B cell (primary cell): ENCODE measurements around the gene CDH13. TPM values are rescaled to one million over a fixed set of nuclear protein-coding genes. Genes with fewer than 3 reads are reported as not detected.

ENCODE experiments used
- ATAC-seq: fragments of 200-7000 bp; cut with Tn5 transposase; one replicate; pipeline ENCODE4 v1.10.0; 2021; ENCODE audit warnings: low read depth, mild to moderate bottlenecking, moderate number of reproducible peaks, moderate library complexity
- CTCF ChIA-PET: fragments of 350-600 bp; sonication (Branson Sonifier 250); formaldehyde crosslinking; loops from one replicate; lab custom pipeline; 2021; ENCODE audit warnings: antibody characterized with exemption, inconsistent platforms; lab: Charles Lee
- POLR2A ChIA-PET: fragments of 350-600 bp; sonication (Branson Sonifier 250); formaldehyde crosslinking; loops from one replicate; lab custom pipeline; 2021; ENCODE audit warnings: antibody characterized with exemption; lab: Charles Lee
- DNase-seq: peaks from one replicate; pipeline ENCODE4 v3.0.0; 2013
- H2AFZ ChIP-seq: 2 replicates; pipeline ENCODE4 v1.6.1; 2012; ENCODE audit warnings: mild to moderate bottlenecking, low read depth, low read length; ENCODE audit not compliant: insufficient read depth, poor library complexity, severe bottlenecking
- H3K27ac ChIP-seq, 2 donors: 1 replicate in 1 of 2; 2 replicates in 1 of 2; pipeline ENCODE4 v1.5.1; 2012 to 2013; ENCODE audit warnings: low read length in 2 of 2, mild to moderate bottlenecking in 2 of 2, moderate library complexity in 1 of 2
- H3K27me3 ChIP-seq, 4 experiments: fragments of 200-600 bp in 1 of 4; sonication (generic) in 1 of 4; replicated peaks in 1 of 4; 1 replicate in 2 of 4; 2 replicates in 2 of 4; pipeline versions ENCODE4 v1.6.1 to v1.7.0; 2013 to 2016; ENCODE audit warnings: low read length in 3 of 4, mild to moderate bottlenecking in 2 of 4, mixed read lengths in 1 of 4, moderate library complexity in 1 of 4; ENCODE audit not compliant: insufficient read depth in 4 of 4, control insufficient read depth in 3 of 4; ENCODE audit errors: control extremely low read depth in 1 of 4
- H3K36me3 ChIP-seq, 2 experiments: replicated peaks in 1 of 2; 1 replicate in 1 of 2; 2 replicates in 1 of 2; pipeline versions ENCODE4 v1.6.1 to v1.7.1; 2013; ENCODE audit warnings: low read length in 1 of 2; ENCODE audit not compliant: insufficient read depth in 2 of 2, control insufficient read depth in 1 of 2; ENCODE audit errors: control extremely low read depth in 1 of 2, extremely low read depth in 1 of 2
- H3K4me1 ChIP-seq, 2 donors: fragments of 200-600 bp in 1 of 2; sonication (generic) in 1 of 2; 1 replicate in 1 of 2; 2 replicates in 1 of 2; pipeline versions ENCODE4 v1.5.1 to v1.6.1; 2013 to 2017; ENCODE audit warnings: low read length in 2 of 2; ENCODE audit not compliant: control insufficient read depth in 2 of 2, insufficient read depth in 2 of 2
- H3K4me2 ChIP-seq: replicated peaks from 2 replicates; pipeline ENCODE3; 2012; ENCODE audit warnings: mild to moderate bottlenecking, low read depth, low read length; ENCODE audit not compliant: poor library complexity, severe bottlenecking
- H3K4me3 ChIP-seq, 5 experiments: fragments of 200-600 bp in 1 of 5; sonication (generic) in 1 of 5; 1 replicate in 3 of 5; 2 replicates in 2 of 5; pipeline versions ENCODE4 v1.5.1 to v1.7.0; 2011 to 2016; ENCODE audit warnings: low read length in 4 of 5, mild to moderate bottlenecking in 4 of 5, low read depth in 2 of 5, control low read depth in 1 of 5, moderate library complexity in 1 of 5; ENCODE audit not compliant: insufficient read depth in 1 of 5; ENCODE audit errors: control extremely low read depth in 1 of 5, extremely low read depth in 1 of 5
- H3K79me2 ChIP-seq: fragments of 200-600 bp; sonication (generic); one replicate; pipeline ENCODE4 v1.6.0; 2016; ENCODE audit warnings: low read length; ENCODE audit not compliant: control insufficient read depth, insufficient read depth
- H3K9ac ChIP-seq: fragments of 200-600 bp; sonication (generic); 2 replicates; pipeline ENCODE4 v1.6.1; 2017; ENCODE audit warnings: mild to moderate bottlenecking, low read length, moderate library complexity
- H3K9me3 ChIP-seq, 3 donors: one replicate each; pipeline versions ENCODE4 v1.6.1 to v1.7.1; 2013; ENCODE audit warnings: low read length in 2 of 3; ENCODE audit not compliant: control insufficient read depth in 2 of 3, insufficient read depth in 1 of 3; ENCODE audit errors: control extremely low read depth in 1 of 3
- H4K20me1 ChIP-seq: 2 replicates; pipeline ENCODE4 v1.6.0; 2012; ENCODE audit warnings: mild to moderate bottlenecking, low read length; ENCODE audit not compliant: insufficient read depth, control insufficient read depth, poor library complexity, severe bottlenecking
- H3K27ac Mint-ChIP-seq: one replicate; pipeline ENCODE4 v1.8.0; 2021; ENCODE audit warnings: mixed read lengths
- H3K27me3 Mint-ChIP-seq: one replicate; pipeline ENCODE4 v1.8.0; 2021; ENCODE audit warnings: mixed read lengths
- H3K4me1 Mint-ChIP-seq: one replicate; pipeline ENCODE4 v1.8.0; 2021; ENCODE audit warnings: mixed read lengths
- H3K4me3 Mint-ChIP-seq: one replicate; pipeline ENCODE4 v1.8.0; 2021; ENCODE audit warnings: mixed read lengths
- H3K9me3 Mint-ChIP-seq: one replicate; pipeline ENCODE4 v1.8.0; 2022; ENCODE audit warnings: mixed read lengths; ENCODE audit not compliant: insufficient read depth
- EZH2 ChIP-seq: IDR thresholded peaks from 2 replicates; pipeline ENCODE4 v1.6.1; 2012; ENCODE audit warnings: borderline replicate concordance, low read depth, mild to moderate bottlenecking, moderate library complexity, low read length; ENCODE audit not compliant: insufficient read depth, poor library complexity, severe bottlenecking
- WGBS: methylation state at CpG from one replicate; pipeline ENCODE4 v1.1.5; 2013; ENCODE audit warnings: missing lambda C conversion rate; ENCODE audit not compliant: insufficient coverage; 5-methylcytosine and 5-hydroxymethylcytosine counted together
- intact Hi-C: fragments of 100-400 bp; cut with micrococcal nuclease; formaldehyde crosslinking; loops from one replicate; pipeline ENCODE4 v1.10.0; 2022
- polyA plus RNA-seq: library from polyadenylated mRNA; depleted of rRNA; stranded (reverse); fragments of >200 nt; gene quantifications from 2 replicates; pipeline ENCODE4 v1.2.3, GENCODE V29; 2012
- total RNA-seq, 2 donors: library from RNA; stranded (reverse); fragments of 120-200 nt in 1 of 2; gene quantifications; 1 replicate in 1 of 2; 2 replicates in 1 of 2; pipeline versions ENCODE4 v1.2.3 to v1.2.4, GENCODE V29; 2013 to 2022
- TF ChIP-seq, protein P1 (sequence below): fragments of 200-600 bp; IDR thresholded peaks from one replicate; pipeline ENCODE4 v1.8.0; 2022; ENCODE audit warnings: antibody characterized with exemption, mild to moderate bottlenecking

CDH13 gene
- total and polyA plus RNA-seq, 2 donors (not counting 1 experiment from before 2014, with no cell fraction given) = not detected

DNA sequence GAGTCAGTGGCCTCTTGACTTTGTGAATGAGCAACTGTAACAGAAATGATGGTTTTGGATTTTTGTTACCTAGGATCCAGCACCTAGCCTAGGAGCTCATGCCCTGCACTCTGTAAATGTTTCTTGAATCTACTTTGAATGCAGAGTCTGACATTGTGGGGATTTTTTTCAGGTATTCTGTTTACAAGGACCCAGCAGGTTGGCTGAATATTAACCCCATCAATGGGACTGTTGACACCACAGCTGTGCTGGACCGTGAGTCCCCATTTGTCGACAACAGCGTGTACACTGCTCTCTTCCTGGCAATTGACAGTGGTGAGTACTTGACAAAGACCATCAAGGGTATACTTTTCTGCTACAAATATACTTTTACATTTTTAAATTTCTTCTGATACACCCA is 1121.2 kb downstream of the CDH13 start:
- no peak overlapping the region for H3K4me3 Mint-ChIP-seq
- H3K36me3 ChIP-seq = no peaks in the 10 kb centered on the region
- H3K9me3 Mint-ChIP-seq = no peaks in the 10 kb centered on the region
- 83% methylated on average over 1 of the region's 3 CpGs for WGBS
- H3K4me1 Mint-ChIP-seq = peaks cover 15% of the 10 kb centered on the region
- no peaks in the 10 kb centered on the region for H3K79me2 ChIP-seq
- no peak overlapping the region for H3K27ac ChIP-seq
- intact Hi-C loops = loop anchor here (10.0 kb wide), 1 partner anchor 57 kb away; the partner anchor contains the start of gene HSBP1
- DNase-seq (no peak), ATAC-seq (no peak)
- no peak overlapping the region for H3K4me3 ChIP-seq
- H3K27ac Mint-ChIP-seq = no peak overlapping the region
- H3K9ac ChIP-seq = no peak overlapping the region
- H3K9me3 ChIP-seq = peaks cover 0 to 5% (median 0%) of the 10 kb centered on the region in 3 donors
- ChIA-PET CTCF (no interaction called here), POLR2A (no interaction called here)
- H3K27me3 ChIP-seq = peaks cover 0 to 15% (median 6%) of the 10 kb centered on the region in 4 experiments
- H3K27me3 Mint-ChIP-seq = peaks cover 34% of the 10 kb centered on the region
- no peak overlapping the region for H2AFZ ChIP-seq
- H3K4me1 ChIP-seq = peaks cover 12 to 16% of the 10 kb centered on the region in 2 donors
- TF ChIP-seq EZH2 = no peak
- TF ChIP-seq, protein P1, sequence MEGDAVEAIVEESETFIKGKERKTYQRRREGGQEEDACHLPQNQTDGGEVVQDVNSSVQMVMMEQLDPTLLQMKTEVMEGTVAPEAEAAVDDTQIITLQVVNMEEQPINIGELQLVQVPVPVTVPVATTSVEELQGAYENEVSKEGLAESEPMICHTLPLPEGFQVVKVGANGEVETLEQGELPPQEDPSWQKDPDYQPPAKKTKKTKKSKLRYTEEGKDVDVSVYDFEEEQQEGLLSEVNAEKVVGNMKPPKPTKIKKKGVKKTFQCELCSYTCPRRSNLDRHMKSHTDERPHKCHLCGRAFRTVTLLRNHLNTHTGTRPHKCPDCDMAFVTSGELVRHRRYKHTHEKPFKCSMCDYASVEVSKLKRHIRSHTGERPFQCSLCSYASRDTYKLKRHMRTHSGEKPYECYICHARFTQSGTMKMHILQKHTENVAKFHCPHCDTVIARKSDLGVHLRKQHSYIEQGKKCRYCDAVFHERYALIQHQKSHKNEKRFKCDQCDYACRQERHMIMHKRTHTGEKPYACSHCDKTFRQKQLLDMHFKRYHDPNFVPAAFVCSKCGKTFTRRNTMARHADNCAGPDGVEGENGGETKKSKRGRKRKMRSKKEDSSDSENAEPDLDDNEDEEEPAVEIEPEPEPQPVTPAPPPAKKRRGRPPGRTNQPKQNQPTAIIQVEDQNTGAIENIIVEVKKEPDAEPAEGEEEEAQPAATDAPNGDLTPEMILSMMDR = no peak
- H3K4me2 ChIP-seq = no peak overlapping the region
- no peaks in the 10 kb centered on the region for H4K20me1 ChIP-seq

DNA sequence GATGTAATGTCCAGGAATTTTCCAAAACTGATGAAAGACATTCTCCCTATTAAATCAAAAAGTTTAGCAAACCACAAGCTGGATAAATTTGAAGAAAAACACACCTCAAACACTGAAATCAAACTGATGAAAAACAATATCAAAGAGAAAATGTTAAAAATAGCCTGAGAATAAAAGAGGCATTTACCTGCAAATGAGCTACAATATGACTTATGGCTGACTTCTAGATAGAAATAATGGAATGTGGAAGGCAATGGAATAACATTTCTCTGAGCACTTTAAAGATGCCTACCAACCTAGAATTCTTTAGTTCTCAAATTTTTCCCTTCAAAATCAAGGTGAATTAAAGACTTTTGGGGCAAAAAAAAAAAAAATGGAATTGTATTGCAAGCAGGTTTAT is 1128.6 kb downstream of the CDH13 start:
- no peaks in the 10 kb centered on the region for H4K20me1 ChIP-seq
- no peak overlapping the region for H3K9ac ChIP-seq
- Mint-ChIP-seq H3K9me3 (peaks cover 12% of the 10 kb centered on the region), H3K4me3 (no peak overlapping the region), H3K4me1 (no peaks in the 10 kb centered on the region), H3K27ac (no peak overlapping the region), H3K27me3 (peaks cover 39% of the 10 kb centered on the region)
- ATAC-seq (no peak), DNase-seq (no peak)
- no peak overlapping the region for H3K4me3 ChIP-seq
- H3K27me3 ChIP-seq = peaks cover 0 to 7% (median 3%) of the 10 kb centered on the region in 4 experiments
- POLR2A ChIA-PET = no interaction called here
- CTCF ChIA-PET = no interaction called here
- peaks cover 0 to 7% (median 2%) of the 10 kb centered on the region in 3 donors for H3K9me3 ChIP-seq
- no peaks in the 10 kb centered on the region for H3K36me3 ChIP-seq
- no peak overlapping the region for H2AFZ ChIP-seq
- intact Hi-C loops = no loop called here
- no peak overlapping the region for H3K4me2 ChIP-seq
- H3K79me2 ChIP-seq = no peaks in the 10 kb centered on the region
- TF ChIP-seq, protein P1 = no peak
- no peak for TF ChIP-seq EZH2
- no peaks in the 10 kb centered on the region for H3K4me1 ChIP-seq
- no peak overlapping the region for H3K27ac ChIP-seq
